ENCODE results near the gene S100A5. TPM values are rescaled to one million over a fixed set of nuclear protein-coding genes. Genes with fewer than 3 reads are reported as not detected.
A peak's percentile ranks its signal among the peaks of the same experiment; 100 is the strongest.

S100A5 gene
- total and polyA plus RNA-seq, 8 donors = not detected

DNA sequence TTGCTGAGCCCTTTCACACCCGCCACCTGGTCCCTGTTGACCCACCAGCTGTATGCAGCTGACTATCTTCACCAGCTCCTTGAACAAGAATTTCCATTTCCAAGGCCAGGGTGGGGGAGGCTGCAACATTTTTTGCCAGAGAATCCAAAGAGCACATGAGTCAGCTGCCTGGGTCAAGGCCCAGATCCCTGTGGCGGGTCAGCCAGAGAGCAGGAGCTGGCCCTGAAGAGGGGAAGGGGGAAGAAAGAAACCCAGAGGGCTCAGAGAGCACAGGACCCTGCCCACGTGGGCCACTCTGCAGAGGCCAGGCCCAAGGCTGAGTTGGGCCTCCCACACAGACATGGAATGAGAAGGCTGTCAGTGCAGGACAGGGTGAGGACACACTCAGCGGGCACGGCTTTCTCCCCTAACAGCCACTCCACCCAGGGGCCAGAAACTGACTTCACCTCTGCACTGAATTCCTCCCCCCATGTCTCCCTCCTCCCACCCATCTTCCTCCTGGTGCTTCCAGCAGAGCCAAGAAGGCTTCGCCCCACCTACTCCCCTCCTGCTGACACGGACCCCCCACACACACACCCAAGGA is 33.8 kb downstream of the S100A5 start:
- TF ChIP-seq, protein P1, sequence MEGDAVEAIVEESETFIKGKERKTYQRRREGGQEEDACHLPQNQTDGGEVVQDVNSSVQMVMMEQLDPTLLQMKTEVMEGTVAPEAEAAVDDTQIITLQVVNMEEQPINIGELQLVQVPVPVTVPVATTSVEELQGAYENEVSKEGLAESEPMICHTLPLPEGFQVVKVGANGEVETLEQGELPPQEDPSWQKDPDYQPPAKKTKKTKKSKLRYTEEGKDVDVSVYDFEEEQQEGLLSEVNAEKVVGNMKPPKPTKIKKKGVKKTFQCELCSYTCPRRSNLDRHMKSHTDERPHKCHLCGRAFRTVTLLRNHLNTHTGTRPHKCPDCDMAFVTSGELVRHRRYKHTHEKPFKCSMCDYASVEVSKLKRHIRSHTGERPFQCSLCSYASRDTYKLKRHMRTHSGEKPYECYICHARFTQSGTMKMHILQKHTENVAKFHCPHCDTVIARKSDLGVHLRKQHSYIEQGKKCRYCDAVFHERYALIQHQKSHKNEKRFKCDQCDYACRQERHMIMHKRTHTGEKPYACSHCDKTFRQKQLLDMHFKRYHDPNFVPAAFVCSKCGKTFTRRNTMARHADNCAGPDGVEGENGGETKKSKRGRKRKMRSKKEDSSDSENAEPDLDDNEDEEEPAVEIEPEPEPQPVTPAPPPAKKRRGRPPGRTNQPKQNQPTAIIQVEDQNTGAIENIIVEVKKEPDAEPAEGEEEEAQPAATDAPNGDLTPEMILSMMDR (IDR thresholded peaks at IDR 0.05) = no peak
- no peak overlapping the region for H3K4me3 ChIP-seq
- DNase-seq (peak in 4 of 6 donors; percentile 56 to 77 (median 70)), FAIRE-seq (no peak), ATAC-seq (peak; percentile 71 to 77 (median 76))
- no peaks in the 10 kb centered on the region for H3K27me3 ChIP-seq
- peak overlapping the region in 1 of 4 donors; percentile 12 for H3K27ac ChIP-seq
- H3K4me1 ChIP-seq = no peaks in the 10 kb centered on the region
- 60 to 67% methylated on average over 7 of the region's 7 CpGs for WGBS, 2 donors
- no peaks in the 10 kb centered on the region for H3K36me3 ChIP-seq
- H3K9me3 ChIP-seq = no peaks in the 10 kb centered on the region
- intact Hi-C loops (cut with DNase I) = no loop called here

DNA sequence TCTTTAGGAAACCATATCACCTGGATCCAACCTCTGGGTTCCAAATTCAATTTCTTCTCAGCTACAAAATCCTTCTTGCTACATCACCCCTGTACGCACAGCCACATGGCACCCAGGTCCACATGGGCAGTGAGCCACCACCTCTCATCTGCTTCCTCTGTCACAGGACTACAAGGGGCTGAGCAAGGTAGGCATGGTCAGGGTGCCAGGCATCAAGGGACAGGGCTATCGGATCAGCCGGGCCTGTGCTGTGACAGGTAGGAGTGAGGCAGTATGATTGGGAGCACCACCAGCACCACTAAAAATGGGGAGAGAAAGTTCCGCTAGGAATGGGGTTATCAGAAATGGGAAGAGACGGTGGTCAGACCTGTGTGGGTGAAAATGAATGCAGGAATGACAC is 34.3 kb downstream of the S100A5 start:
- Histone ChIP-seq H3K4me1 (no peaks in the 10 kb centered on the region), H3K27me3 (no peaks in the 10 kb centered on the region), H3K9me3 (no peaks in the 10 kb centered on the region), H3K27ac (no peak overlapping the region), H3K4me3 (no peak overlapping the region), H3K36me3 (no peaks in the 10 kb centered on the region)
- TF ChIP-seq, protein P1 (IDR thresholded peaks at IDR 0.05) = no peak
- WGBS, 2 donors = 80 to 92% methylated on average over 5 of the region's 5 CpGs
- intact Hi-C loops (cut with DNase I) = no loop called here
- FAIRE-seq (no peak), ATAC-seq (no peak), DNase-seq (no peak)

DNA sequence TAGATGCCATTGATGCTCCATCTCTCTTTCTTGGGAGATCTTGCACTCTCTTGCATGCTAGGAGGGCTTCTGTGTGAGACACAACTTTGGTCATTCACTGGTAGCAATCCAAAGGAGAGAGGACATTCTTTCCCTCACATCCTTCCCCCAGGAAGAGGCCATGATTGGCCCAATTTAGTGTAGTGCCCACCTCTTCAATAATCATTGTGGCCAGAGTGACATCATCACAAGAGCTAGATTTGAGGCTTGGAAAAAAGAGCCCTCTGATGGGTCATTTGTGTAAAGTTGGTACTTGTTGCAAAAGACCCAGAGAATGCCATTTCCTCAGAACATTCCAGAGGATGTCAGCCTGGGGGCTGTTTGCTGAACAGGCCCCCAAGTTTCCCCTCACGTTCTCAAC is 35.2 kb downstream of the S100A5 start:
- FAIRE-seq (no peak), ATAC-seq (no peak), DNase-seq (no peak)
- 79 to 94% methylated on average over 1 of the region's 1 CpG for WGBS, 2 donors
- Histone ChIP-seq H3K4me1 (no peaks in the 10 kb centered on the region), H3K36me3 (no peaks in the 10 kb centered on the region), H3K27ac (no peak overlapping the region), H3K4me3 (no peak overlapping the region), H3K9me3 (no peaks in the 10 kb centered on the region), H3K27me3 (no peaks in the 10 kb centered on the region)
- intact Hi-C loops (cut with DNase I) = no loop called here
- TF ChIP-seq, protein P1 (IDR thresholded peaks at IDR 0.05) = no peak

DNA sequence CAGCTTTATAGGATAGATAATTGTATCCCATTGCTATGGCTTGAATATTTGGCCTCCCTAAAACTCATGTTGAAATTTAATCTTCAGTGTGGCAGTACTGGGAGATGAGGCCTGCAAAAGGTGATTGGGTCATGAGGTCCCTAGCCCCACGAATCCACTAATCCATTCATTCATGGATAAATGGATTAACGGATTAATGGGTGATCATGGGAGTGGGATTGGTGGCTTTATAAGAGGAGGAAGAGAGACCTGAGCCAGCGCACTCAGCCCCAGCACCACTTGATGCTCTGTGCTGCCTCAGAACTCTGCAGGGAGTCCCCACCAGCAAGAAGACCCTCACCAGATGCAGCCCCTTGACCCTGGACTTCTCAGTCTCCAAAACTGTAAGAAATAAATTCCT is 37.0 kb downstream of the S100A5 start:
- no peaks in the 10 kb centered on the region for H3K27me3 ChIP-seq
- H3K27ac ChIP-seq = no peak overlapping the region
- WGBS, 2 donors = 74 to 87% methylated on average over 3 of the region's 3 CpGs
- H3K4me3 ChIP-seq = no peak overlapping the region
- FAIRE-seq = no peak
- no peaks in the 10 kb centered on the region for H3K4me1 ChIP-seq
- intact Hi-C loops (cut with DNase I) = no loop called here
- no peaks in the 10 kb centered on the region for H3K36me3 ChIP-seq
- TF ChIP-seq, protein P1 (IDR thresholded peaks at IDR 0.05) = no peak
- no peak for ATAC-seq
- H3K9me3 ChIP-seq = no peaks in the 10 kb centered on the region
- DNase-seq = no peak

DNA sequence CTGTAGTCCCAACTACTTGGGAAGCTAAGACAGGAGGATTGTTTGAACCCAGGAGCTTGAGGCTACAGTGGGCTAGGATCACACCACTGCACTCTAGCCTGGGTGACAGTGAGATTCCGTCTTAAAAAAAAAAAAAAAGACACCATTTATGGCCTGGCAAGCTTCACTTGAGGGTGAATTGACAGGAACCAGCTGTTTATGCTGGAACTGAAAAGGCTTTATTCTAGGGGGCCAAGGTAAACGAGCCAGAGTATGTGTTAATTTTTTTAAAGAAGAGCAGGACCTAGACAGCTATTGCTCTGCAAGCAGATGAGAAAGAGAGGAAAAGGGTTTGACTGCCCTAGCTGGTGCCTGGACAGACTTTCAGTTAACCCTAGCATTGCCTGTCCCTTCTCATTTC is 42.0 kb downstream of the S100A5 start:
- no peak for DNase-seq
- H3K4me3 ChIP-seq = no peak overlapping the region
- TF ChIP-seq, protein P1 (IDR thresholded peaks at IDR 0.05) = no peak
- no peak for ATAC-seq
- intact Hi-C loops (cut with DNase I) = loop anchor here in 2 of 3 donors (5.0 kb wide), 1 partner anchor 146 kb away; no protein-coding TSS in a partner anchor
- H3K36me3 ChIP-seq = no peaks in the 10 kb centered on the region
- H3K9me3 ChIP-seq = no peaks in the 10 kb centered on the region
- no peaks in the 10 kb centered on the region for H3K4me1 ChIP-seq
- H3K27me3 ChIP-seq = no peaks in the 10 kb centered on the region
- WGBS, 2 donors = 14 to 18% methylated on average over 2 of the region's 2 CpGs
- no peak overlapping the region for H3K27ac ChIP-seq
- FAIRE-seq = no peak
